ENCODE results near the gene AURKB.

DNA sequence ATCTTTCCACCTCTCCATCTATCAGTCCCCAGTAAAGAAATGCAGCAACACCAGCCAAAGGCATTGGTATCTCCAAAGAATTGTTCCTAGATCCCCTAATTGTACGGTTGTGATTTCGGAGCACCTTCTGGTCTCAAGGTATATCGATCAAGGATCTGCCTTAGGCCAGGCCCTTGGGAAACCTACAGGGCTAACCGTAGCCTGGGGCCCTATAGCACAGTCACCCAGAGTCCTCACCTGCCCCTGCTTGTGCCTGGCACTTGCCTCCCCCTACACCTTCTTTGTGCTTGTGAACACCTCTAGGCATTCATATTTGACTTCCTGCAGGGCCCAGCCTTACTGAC, 16.8 kb upstream of the AURKB start:
- TF ChIP-seq, protein P1, sequence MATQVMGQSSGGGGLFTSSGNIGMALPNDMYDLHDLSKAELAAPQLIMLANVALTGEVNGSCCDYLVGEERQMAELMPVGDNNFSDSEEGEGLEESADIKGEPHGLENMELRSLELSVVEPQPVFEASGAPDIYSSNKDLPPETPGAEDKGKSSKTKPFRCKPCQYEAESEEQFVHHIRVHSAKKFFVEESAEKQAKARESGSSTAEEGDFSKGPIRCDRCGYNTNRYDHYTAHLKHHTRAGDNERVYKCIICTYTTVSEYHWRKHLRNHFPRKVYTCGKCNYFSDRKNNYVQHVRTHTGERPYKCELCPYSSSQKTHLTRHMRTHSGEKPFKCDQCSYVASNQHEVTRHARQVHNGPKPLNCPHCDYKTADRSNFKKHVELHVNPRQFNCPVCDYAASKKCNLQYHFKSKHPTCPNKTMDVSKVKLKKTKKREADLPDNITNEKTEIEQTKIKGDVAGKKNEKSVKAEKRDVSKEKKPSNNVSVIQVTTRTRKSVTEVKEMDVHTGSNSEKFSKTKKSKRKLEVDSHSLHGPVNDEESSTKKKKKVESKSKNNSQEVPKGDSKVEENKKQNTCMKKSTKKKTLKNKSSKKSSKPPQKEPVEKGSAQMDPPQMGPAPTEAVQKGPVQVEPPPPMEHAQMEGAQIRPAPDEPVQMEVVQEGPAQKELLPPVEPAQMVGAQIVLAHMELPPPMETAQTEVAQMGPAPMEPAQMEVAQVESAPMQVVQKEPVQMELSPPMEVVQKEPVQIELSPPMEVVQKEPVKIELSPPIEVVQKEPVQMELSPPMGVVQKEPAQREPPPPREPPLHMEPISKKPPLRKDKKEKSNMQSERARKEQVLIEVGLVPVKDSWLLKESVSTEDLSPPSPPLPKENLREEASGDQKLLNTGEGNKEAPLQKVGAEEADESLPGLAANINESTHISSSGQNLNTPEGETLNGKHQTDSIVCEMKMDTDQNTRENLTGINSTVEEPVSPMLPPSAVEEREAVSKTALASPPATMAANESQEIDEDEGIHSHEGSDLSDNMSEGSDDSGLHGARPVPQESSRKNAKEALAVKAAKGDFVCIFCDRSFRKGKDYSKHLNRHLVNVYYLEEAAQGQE (IDR thresholded peaks at IDR 0.05; ENCODE audit: insufficient read depth in 1 of 2, low read depth in 2 of 2, low read length in 2 of 2) = no peak
- TF ChIP-seq SIN3A (IDR thresholded peaks at IDR 0.05; ENCODE audit: borderline replicate concordance, insufficient read depth, low read length) (no peak), POLR2AphosphoS5 (IDR thresholded peaks at IDR 0.05; ENCODE audit: low read depth, low read length) (no peak), TAF1 (IDR thresholded peaks at IDR 0.05; ENCODE audit: borderline replicate concordance, insufficient read depth, low read length) (no peak)
